ENCODE data around the gene RTN4IP1. TPM values are rescaled to one million over a fixed set of nuclear protein-coding genes. Genes with fewer than 3 reads are reported as not detected.

RTN4IP1 gene
- total and polyA plus RNA-seq, 8 donors, result 5.4 to 44.2 (median 9.2) TPM; not detected in 1

GRCh38 chr6:106671651-106672050 lies 42.4 kb upstream of the RTN4IP1 start:
- intact Hi-C loops (cut with DNase I; ENCODE audit: low total_unique reads), result no loop called here
- H3K36me3 ChIP-seq, result peaks cover 0 to 6% (median 3%) of the 10 kb centered on the region in 4 donors
- TF ChIP-seq CTCF (IDR thresholded peaks at IDR 0.05), result no peak
- no peak for TF ChIP-seq POLR2A (IDR thresholded peaks at IDR 0.05)
- TF ChIP-seq EP300 (IDR thresholded peaks at IDR 0.05), result no peak
- no peak for TF ChIP-seq POLR2AphosphoS5 (IDR thresholded peaks at IDR 0.05)
- H3K9me3 ChIP-seq, result no peaks in the 10 kb centered on the region
- H3K27me3 ChIP-seq, result no peaks in the 10 kb centered on the region
- no peak overlapping the region for H3K4me3 ChIP-seq
- WGBS, 5 donors, result 85 to 94% (median 91%) methylated on average over 3 of the region's 3 CpGs
- DNase-seq, result no peak
- H3K27ac ChIP-seq, result no peak overlapping the region
- H3K4me1 ChIP-seq, result no peaks in the 10 kb centered on the region

- H3K4me1 ChIP-seq, result no peaks in the 10 kb centered on the region
- H3K4me3 ChIP-seq, result no peak overlapping the region
- WGBS, 5 donors, result 86 to 90% (median 88%) methylated on average over 6 of the region's 6 CpGs
- no peak overlapping the region for H3K27ac ChIP-seq
- intact Hi-C loops (cut with DNase I; ENCODE audit: low total_unique reads), result no loop called here
- H3K36me3 ChIP-seq, result peaks cover 9 to 20% (median 17%) of the 10 kb centered on the region in 4 donors
- TF ChIP-seq CTCF (IDR thresholded peaks at IDR 0.05) (no peak), POLR2AphosphoS5 (IDR thresholded peaks at IDR 0.05) (no peak), EP300 (IDR thresholded peaks at IDR 0.05) (no peak)
- DNase-seq, result no peak
- no peaks in the 10 kb centered on the region for H3K9me3 ChIP-seq
- no peaks in the 10 kb centered on the region for H3K27me3 ChIP-seq
These were observed 40.9 kb upstream of the RTN4IP1 start for GRCh38 chr6:106670236-106670635.

GRCh38 chr6:106667022-106667402 lies 37.7 kb upstream of the RTN4IP1 start:
- H3K36me3 ChIP-seq, result peaks cover 20 to 51% (median 47%) of the 10 kb centered on the region in 4 donors
- H3K9me3 ChIP-seq, result no peaks in the 10 kb centered on the region
- H3K27ac ChIP-seq, result no peak overlapping the region
- no peak overlapping the region for H3K4me3 ChIP-seq
- DNase-seq, result no peak
- intact Hi-C loops (cut with DNase I; ENCODE audit: low total_unique reads), result no loop called here
- 92 to 95% (median 93%) methylated on average over 4 of the region's 4 CpGs for WGBS, 5 donors
- TF ChIP-seq CTCF (IDR thresholded peaks at IDR 0.05) (no peak), POLR2A (IDR thresholded peaks at IDR 0.05) (no peak), EP300 (IDR thresholded peaks at IDR 0.05) (no peak), POLR2AphosphoS5 (IDR thresholded peaks at IDR 0.05) (no peak)
- H3K4me1 ChIP-seq, result no peaks in the 10 kb centered on the region
- H3K27me3 ChIP-seq, result no peaks in the 10 kb centered on the region

GRCh38 chr6:106666282-106667021 lies 37.2 kb upstream of the RTN4IP1 start:
- no peaks in the 10 kb centered on the region for H3K9me3 ChIP-seq
- no peaks in the 10 kb centered on the region for H3K27me3 ChIP-seq
- TF ChIP-seq CTCF (IDR thresholded peaks at IDR 0.05), result no peak
- no peaks in the 10 kb centered on the region for H3K4me1 ChIP-seq
- intact Hi-C loops (cut with DNase I; ENCODE audit: low total_unique reads), result no loop called here
- H3K27ac ChIP-seq, result no peak overlapping the region
- H3K36me3 ChIP-seq, result peaks cover 20 to 54% (median 49%) of the 10 kb centered on the region in 4 donors
- 81 to 90% (median 87%) methylated on average over 6 of the region's 6 CpGs for WGBS, 5 donors
- peak in 1 of 2 donors; percentile 24 for DNase-seq
- no peak overlapping the region for H3K4me3 ChIP-seq
